AG04450 (cell line): ENCODE results near the gene HHIP. TPM values are rescaled to one million over a fixed set of nuclear protein-coding genes. Genes with fewer than 3 reads are reported as not detected.

Source experiments
- CTCF ChIA-PET: fragments of 300-600, 350-600 bp; formaldehyde crosslinking; extraction: SDS; loops from one replicate; lab custom pipeline; 2022; ENCODE audit warnings: antibody characterized with exemption, inconsistent platforms; lab: Charles Lee
- POLR2A ChIA-PET: fragments of 350-600 bp; formaldehyde crosslinking; extraction: SDS; loops from one replicate; lab custom pipeline; 2021; ENCODE audit warnings: antibody characterized with exemption, inconsistent platforms; lab: Yijun Ruan, JAX
- DNase-seq: peaks from one replicate; pipeline ENCODE4 v3.0.0-alpha.2; 2011; ENCODE audit warnings: low read depth, low spot score
- H3K27ac ChIP-seq: one replicate; pipeline ENCODE4 v1.5.1; 2012; ENCODE audit warnings: low read depth, low read length, control low read depth
- H3K27me3 ChIP-seq: one replicate; pipeline ENCODE4 v1.6.0; 2012; ENCODE audit warnings: low read length; ENCODE audit not compliant: control insufficient read depth, insufficient read depth
- H3K4me3 ChIP-seq: 2 replicates; pipeline ENCODE4 v1.5.1; 2011; ENCODE audit warnings: mild to moderate bottlenecking, low read depth, low read length, control low read depth
- H3K9me3 ChIP-seq: 2 replicates; pipeline ENCODE4 v1.5.1; 2012; ENCODE audit warnings: low read length; ENCODE audit not compliant: control insufficient read depth, insufficient read depth
- polyA plus RNA-seq: library from polyadenylated mRNA; depleted of rRNA; stranded (reverse); fragments of >200 nt; gene quantifications from 2 replicates; pipeline ENCODE4 v1.2.3, GENCODE V29; 2011
- TF ChIP-seq, protein P1 (sequence below): IDR thresholded peaks from 2 replicates; pipeline ENCODE4 v1.5.1; 2011; ENCODE audit warnings: low read depth, low read length, control low read depth, inconsistent platforms

Gene HHIP
- polyA plus RNA-seq, 1 experiment = 3.6 TPM

DNA sequence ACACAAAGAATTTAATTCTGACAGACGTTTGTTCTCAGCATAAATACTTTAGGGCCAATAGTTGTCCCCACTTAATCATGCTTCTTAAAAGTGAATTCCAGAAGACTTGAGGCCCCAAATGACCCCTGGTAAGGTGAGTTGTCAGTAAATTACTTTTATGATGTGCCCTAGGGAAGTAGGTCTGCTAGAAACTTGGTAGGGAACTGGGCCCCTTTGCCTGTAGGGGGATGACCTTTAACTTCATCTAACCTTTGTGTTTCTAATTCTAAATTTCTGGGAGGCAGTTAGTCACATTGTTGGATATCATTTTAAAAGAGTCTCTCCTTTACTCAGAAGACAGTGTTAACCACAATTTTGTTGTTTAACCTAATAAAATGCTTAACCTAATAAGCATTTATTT lies 28.8 kb downstream of the HHIP start:
- CTCF ChIA-PET = no interaction called here
- Histone ChIP-seq H3K27me3 (no peaks in the 10 kb centered on the region), H3K9me3 (no peaks in the 10 kb centered on the region), H3K4me3 (no peak overlapping the region), H3K27ac (no peak overlapping the region)
- POLR2A ChIA-PET = no interaction called here
- no peak for DNase-seq
- TF ChIP-seq, protein P1, sequence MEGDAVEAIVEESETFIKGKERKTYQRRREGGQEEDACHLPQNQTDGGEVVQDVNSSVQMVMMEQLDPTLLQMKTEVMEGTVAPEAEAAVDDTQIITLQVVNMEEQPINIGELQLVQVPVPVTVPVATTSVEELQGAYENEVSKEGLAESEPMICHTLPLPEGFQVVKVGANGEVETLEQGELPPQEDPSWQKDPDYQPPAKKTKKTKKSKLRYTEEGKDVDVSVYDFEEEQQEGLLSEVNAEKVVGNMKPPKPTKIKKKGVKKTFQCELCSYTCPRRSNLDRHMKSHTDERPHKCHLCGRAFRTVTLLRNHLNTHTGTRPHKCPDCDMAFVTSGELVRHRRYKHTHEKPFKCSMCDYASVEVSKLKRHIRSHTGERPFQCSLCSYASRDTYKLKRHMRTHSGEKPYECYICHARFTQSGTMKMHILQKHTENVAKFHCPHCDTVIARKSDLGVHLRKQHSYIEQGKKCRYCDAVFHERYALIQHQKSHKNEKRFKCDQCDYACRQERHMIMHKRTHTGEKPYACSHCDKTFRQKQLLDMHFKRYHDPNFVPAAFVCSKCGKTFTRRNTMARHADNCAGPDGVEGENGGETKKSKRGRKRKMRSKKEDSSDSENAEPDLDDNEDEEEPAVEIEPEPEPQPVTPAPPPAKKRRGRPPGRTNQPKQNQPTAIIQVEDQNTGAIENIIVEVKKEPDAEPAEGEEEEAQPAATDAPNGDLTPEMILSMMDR = no peak

- no peak overlapping the region for H3K4me3 ChIP-seq
- ChIA-PET CTCF (no interaction called here), POLR2A (no interaction called here)
- no peaks in the 10 kb centered on the region for H3K9me3 ChIP-seq
- H3K27me3 ChIP-seq = no peaks in the 10 kb centered on the region
- TF ChIP-seq, protein P1 = no peak
- H3K27ac ChIP-seq = no peak overlapping the region
- no peak for DNase-seq
Measured at GRCh38 chr4:144681806-144682205, 35.9 kb downstream of the HHIP start.

GRCh38 chr4:144683516-144683915 lies 37.6 kb downstream of the HHIP start:
- Histone ChIP-seq H3K27ac (no peak overlapping the region), H3K27me3 (no peaks in the 10 kb centered on the region), H3K4me3 (no peak overlapping the region), H3K9me3 (no peaks in the 10 kb centered on the region)
- DNase-seq = no peak
- TF ChIP-seq, protein P1 = no peak
- CTCF ChIA-PET = no interaction called here
- POLR2A ChIA-PET = no interaction called here

GRCh38 chr4:144685911-144686310 lies 40.0 kb downstream of the HHIP start:
- Histone ChIP-seq H3K4me3 (no peak overlapping the region), H3K9me3 (no peaks in the 10 kb centered on the region), H3K27ac (no peak overlapping the region), H3K27me3 (no peaks in the 10 kb centered on the region)
- CTCF ChIA-PET = no interaction called here
- TF ChIP-seq, protein P1 = no peak
- no peak for DNase-seq
- POLR2A ChIA-PET = no interaction called here

GRCh38 chr4:144686921-144687320 lies 41.0 kb downstream of the HHIP start:
- ChIA-PET POLR2A (no interaction called here), CTCF (no interaction called here)
- H3K9me3 ChIP-seq = no peaks in the 10 kb centered on the region
- DNase-seq = no peak
- TF ChIP-seq, protein P1 = no peak
- H3K27ac ChIP-seq = no peak overlapping the region
- no peaks in the 10 kb centered on the region for H3K27me3 ChIP-seq
- no peak overlapping the region for H3K4me3 ChIP-seq
